Endometrium (tissue), 2 donors: ENCODE measurements around the gene STX18.
A peak's percentile ranks its signal among the peaks of the same experiment; 100 is the strongest.
"Not testable (repeated sequence)": the region's sequence is repeated elsewhere in the genome, so short reads cannot be mapped to it uniquely, and the experiment has no call there.

Experiments
- FAIRE-seq: peaks from 2 replicates; lab custom pipeline; 2012; peaks lifted over from hg19 to GRCh38; lab: Jason Lieb, UNC
- donor health status: control.
- donor health status: control.

The STX18 gene

DNA sequence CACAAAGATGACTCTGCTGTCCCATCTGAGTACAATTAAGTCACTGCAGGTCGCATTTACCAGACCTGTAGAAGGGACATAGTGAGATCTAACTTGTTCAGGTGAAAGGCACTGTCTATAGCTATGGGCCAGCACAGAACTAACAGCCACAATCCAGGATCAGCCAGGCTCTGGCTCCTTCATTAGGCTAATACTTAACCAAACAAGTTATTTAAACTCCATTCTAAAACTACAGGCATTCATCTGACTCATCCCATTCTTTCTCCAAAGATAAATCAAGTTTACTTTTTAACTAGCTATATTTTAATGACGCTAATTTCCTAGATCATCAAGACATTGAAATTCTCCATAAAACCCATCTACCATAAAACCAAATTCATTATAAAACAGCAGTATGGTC, 62.5 kb downstream of the STX18 start:
- FAIRE-seq: no peak

DNA sequence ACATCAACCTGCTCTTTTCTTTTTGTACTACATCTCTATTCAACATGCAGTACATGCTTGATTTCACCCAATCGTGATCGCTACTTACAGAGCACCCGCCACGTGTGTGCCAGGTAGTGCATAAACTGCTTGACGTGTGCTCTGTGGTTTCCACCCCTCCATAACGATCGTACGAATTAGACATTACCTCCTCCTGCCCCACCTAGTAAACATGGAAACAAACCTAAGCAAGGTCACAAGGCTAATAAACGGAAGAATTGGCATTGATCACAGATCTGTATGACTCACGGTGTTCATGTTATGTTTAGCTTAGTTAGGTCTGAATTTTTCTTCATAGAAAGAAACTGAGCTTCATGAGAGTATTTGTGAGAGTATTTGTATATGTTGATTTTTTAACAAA, 64.1 kb downstream of the STX18 start:
- FAIRE-seq: no peak

DNA sequence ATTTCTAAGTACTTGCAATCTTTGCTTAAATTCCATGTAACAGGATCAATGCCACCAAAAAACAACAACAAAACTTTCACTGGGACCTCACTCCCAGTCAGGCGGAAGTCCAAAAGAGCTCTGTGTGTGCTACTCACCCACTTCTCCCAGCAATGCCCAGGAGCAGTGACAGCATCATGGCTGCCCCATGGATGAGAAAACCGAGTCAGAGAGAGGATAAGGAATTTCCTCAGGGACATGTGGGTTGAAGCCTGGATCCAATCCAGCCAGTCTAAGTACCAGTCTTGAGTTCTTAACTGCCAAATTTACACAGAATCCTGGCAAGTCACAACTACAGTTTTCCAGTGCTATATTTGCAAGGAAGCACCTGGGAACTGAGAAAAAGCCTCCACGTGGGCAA, 64.5 kb downstream of the STX18 start:
- FAIRE-seq: no peak

DNA sequence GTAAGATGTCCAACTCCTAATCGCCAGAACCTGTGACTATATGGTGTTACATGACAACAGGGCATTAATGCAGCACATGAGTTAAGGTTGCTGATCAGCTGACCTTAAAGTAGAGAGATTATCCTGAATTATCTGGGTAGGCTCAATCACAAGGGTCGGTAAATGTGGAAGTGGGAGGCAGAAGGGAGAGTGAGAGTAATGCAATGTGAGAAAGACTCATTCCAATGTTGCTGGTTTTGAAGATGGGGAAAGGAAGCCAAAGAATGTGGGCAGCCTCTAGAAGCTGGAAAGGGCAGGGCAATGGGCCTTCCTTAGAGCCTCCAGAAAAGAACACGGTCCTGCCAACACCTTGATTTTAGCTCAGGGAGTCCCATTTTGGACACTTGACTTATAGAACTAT, 67.4 kb downstream of the STX18 start:
- FAIRE-seq: no peak

DNA sequence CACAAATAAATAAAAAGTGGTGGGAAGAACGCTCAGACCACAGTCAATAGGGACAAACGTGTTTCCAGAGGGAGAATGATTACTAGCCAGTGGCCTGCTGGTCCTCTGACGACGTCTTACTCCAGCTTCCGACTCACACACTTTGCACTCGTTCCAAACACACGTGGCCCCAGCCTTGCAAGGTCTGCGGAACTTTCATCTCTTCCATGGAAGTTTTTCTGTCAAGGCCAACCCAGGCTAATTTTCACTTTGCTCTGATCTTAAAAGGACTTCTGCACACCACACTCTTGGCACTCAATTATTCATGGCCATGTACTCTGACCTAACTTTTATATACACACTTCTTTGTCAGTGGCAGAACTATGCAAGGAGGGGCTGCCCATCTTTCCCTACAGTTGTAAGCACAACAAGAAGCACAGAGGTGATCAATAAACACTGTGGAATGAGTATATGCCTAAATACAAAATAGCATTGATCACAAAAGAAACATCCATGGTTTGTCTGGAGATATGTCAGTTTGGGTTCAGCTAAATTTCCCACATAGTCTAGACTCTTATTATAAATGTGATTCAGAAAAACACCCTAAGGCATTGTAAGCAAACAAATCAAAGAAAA, 69.4 kb downstream of the STX18 start:
- no peak for FAIRE-seq

DNA sequence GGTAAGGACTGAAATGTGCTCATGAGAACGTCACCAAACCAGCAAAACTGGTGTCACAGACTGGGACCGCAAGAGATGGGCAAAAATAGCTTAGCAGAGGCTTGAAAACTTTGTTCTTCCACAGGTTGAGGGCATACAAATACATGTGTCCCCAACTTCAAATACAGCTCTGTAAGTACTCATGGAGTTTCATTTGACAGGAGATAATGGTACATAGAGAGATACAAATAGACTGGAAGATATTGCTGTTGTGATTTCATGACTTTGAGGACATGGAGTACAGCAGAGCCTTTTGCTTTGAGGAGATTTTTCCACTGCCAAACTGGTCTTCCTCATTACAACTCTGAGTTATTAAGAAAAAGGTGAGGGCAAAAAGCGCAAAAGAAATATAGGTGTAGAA, 70.7 kb downstream of the STX18 start:
- FAIRE-seq: no peak

DNA sequence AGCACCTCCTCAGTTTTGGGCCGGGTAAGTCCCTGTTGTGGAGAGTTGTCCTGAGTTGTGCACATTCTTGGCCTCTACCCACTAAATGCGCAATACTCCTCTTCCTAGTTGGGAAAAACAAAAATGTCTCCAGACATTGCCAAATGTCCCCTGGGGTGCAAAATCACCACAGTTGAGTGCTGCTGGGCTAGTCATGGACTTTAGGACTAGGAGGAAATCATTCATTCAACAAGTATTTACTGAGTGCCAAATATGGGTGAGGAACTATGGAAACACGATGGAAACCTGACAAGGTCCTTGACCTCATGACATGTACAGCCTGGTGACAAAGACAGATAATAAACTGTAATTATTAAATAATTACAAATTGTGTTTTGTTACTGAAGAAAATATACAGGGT, 71.6 kb downstream of the STX18 start:
- FAIRE-seq: no peak

DNA sequence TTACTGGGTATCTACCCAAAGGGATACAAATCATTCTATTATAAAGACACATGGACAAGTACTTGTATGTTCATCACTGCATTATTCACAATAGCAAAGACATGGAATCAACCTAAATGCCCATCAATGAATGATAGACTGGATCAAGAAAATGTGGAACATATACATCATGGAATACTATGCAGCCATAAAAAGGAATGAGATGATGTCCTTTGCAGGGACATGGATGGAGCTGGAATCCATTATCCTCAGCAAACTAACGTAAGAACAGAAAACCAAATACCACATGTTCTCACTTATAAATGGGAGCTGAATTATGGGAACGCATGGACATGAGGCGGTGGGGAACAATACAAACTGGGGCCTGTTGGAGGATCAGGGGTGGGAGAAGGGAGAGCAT, 76.6 kb downstream of the STX18 start:
- FAIRE-seq: not testable (repeated sequence)

DNA sequence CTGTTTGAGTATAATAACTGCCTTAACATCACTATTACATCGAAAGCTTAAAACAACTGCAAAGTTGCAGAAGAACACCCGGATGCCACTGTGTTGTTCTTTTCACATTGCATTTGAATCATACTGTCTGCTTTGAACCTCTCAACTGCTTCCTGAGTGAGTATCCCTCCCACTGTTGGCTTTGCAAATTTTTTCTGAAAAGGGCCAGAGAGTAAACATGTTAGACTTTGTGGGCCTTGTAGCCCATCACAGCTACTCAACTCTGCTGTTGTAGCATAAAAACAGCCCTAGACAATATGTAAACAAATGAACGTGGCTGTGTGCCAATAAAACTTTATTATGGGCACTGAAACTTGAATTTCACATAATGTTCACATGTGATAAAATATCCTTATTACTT, 78.9 kb downstream of the STX18 start:
- peak; percentile 65 for FAIRE-seq

DNA sequence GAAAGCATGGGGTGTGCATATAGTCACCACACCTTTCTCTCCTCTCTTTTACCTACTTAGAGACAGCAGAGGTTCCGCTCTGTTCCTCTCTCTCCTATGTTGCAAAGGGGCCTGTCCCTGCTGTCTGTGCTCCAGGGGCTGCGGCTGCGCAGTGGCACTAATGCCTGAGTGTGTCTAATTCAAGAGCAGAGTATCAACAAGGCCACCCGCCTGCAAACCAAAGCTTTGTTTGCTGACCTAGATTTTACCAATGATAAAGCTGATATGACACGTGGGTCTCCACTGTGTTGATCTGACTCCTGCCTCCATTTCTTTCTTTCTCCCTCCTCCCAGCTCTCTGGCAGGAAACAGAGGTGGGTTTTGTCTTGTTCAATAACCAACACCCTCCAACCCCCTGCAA, 80.0 kb downstream of the STX18 start:
- no peak for FAIRE-seq

DNA sequence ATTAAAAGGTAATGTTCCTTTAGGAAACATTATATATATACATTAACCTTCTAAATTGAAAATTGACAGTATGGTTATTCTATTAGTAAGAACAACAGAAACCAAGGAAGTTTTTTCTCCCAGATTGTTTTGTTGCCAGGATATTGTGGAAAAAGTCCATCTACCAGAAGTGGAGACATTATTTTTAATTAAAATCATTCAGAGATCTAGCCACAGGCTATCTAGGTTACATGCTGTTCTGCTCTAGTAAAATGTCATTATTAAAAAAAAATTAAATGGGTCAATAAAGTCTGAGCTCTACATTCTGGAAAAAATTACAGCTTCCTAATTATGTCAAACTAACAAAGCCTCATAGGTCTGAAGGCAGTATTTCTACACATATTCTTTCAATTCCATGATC, 80.7 kb downstream of the STX18 start:
- no peak for FAIRE-seq

DNA sequence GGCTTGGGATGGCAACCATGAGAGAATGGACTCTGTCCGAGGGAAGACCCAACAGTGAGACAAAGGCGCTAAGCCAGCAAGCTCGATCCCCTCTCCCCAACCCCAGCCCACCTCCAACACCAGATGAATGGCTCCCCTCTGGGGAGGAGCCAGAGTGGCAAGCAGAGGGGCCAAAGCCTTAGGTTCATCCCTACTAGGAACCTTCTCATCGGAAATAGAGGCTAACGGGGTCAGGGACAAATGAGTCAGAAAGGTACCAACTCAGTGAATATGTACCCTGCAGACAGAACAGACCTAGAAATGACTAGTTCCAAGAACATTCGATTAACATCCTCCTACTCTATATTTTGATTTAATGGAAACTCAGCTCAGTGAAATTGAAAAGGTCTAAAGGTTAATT, 81.1 kb downstream of the STX18 start:
- no peak for FAIRE-seq

DNA sequence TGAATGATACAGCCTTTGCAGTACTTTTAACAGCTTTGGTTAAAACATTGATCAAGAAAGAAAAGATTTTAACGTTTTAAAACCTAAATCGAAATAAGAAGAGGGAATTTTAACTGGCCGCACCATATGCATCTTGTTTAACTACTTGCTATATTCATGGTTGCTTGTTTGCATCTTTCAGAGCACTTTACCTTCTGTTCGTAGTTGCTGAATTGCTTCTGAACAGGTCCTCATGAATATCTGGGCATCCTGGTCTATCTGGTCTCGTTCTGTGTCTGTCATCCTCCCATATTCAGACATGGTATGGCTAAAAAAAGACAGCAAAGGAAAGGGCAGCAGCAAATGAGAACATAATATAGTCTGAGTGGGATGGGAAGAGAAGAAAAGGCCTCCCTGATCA, 82.7 kb downstream of the STX18 start:
- no peak for FAIRE-seq

DNA sequence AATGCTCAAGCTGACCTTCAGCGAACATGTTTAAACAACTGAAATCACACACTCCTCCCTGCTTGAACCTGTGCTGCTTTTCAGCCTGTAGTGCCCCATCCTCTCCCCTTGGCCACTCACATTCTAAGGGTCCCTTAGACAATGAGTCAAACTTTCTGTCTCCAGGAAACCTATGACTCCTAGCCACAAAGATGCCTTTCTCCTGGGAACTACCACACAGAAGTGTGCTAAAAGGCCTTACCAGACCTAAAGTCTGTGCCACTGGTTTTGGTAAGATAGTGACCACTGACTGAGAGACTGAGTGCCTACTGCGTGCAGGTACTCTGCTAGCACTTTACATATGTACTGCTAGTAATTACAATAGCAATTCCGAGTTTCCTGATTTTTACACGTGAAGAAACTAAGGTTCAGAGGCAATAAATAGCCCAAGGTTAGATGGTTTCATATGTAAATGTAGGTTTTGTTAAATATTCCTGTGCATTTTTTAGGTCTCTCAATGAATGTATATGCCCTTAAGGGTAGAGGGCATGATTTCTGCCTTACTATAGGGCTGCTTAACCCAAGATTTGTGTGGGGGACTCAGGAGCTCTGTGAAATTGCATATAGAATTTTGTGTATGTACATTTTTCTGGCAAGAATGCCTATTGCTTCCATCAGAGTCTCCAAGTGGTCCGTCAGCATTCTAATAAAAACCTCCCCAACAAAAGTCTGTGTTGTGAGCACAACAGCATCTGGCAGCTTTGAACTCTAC, 83.9 kb downstream of the STX18 start:
- no peak for FAIRE-seq

DNA sequence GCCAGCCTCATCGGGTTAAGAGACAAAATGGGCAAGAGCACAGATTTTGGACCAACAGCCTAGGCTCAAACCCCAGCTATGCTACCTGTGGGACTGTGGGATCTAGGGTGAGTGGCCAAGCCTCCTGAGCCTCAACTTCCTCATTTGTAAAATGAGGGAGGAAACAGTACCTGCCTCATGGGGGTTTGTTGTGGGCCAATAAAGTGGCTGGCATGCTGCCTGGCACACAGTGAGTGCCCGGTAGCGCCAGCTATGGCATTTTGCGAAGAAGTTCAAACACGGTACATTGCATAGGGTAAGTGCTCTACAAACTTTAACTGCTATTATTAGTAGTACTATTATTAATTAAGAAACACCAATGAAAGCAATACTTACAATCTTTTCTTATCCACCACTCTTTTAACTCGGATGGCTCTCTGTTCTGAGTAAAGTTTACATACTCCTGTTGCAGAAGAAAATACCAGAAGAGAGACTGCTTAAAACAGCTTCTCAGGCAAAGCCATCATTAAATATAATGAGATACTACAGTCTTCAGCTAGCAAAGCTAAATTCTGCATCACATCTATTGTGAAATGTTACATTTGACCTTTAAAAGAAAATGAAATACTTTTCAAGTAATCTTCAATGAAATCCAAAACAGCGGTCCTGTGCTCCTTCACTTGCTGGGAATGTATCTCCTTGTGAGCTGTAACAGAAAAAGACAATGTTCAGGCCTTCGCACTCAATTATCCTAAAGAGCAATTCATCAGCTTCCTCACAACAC, 84.9 kb downstream of the STX18 start:
- no peak for FAIRE-seq

DNA sequence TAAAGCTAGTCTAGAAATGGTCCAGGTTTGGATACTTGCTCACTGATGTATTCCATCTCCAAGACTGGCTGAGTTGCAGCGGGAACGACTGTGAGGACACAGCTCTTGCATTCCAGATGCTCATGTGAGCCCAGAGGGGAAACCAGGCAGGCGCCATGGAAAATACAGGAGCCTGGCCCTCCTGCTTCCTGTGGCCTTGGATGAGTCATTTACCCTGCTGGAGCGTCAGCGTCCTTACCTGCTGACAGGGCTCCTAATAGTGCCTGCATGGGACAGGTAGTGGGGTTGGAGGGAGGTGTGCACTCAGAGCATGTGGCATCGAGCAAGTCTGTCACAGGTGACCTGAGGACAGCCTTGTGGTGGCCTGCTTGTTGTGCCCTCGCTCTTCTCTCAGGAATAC, 85.5 kb downstream of the STX18 start:
- FAIRE-seq: no peak

DNA sequence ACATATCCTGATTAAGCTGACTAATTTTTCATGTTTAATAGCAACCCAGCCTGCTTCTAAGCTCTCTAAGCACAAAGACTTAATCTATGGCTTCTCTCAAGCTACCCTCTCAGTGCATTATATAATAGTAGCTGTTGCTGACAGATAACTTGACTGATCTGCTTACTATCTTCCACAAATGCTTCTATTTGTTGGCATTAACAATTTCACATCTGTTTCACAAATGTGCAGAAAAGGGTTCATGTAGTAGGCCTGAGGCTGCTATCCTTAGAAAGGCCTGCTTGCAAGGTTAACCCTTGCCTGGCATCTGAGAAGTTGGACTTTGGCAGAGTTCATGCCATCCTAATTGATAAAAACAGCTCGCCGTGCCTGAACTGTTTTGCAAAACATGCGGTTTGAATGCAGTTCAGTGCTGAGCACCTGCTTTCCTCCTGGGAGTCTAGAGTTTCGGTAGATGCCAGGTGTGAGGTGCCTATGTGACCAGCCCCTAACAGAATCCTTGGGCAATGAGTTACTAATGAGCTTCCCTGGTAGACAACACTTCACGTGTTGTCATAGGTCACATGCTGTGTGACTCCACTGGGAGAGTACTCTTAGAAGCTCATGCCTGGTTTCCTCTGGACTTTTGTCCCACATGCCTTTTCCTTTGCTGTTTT, 86.5 kb downstream of the STX18 start:
- FAIRE-seq: no peak

DNA sequence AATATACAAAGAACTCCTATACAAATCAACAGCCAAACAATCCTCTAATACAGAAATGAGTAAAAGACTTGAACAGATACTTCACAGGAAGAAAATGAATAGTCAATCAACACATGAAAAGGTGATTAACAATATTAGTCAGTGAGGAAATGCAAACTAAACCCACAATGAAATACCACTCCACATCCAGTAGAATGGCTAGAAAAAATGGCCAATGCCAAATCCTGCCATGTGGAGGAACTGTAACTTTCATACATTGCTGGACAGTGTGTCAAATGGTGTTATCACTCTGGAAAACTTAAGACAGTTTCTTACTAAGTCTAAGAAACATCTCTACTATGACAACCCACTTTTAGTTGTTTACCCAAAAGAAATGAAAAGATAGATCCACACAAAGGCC, 95.4 kb downstream of the STX18 start:
- no peak for FAIRE-seq

DNA sequence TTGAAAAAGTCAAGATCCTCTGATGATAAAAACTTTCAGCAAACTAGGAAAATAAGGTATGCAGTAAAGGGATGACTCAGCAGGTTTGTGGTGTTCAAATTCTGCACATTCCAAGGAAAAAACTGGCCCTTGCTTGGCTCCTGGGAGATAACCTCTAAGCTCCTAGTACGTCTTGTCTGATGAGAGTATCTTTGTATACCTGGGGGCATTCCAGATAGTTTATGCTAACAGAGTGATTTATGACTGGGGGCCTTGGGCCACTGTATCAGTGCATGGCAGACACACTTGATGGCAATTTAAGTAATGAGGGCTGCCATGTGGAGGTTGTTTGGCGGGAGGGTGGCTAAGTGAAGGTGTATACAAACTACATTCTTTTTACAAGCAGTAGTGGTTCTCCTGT, 98.0 kb downstream of the STX18 start:
- FAIRE-seq: no peak

DNA sequence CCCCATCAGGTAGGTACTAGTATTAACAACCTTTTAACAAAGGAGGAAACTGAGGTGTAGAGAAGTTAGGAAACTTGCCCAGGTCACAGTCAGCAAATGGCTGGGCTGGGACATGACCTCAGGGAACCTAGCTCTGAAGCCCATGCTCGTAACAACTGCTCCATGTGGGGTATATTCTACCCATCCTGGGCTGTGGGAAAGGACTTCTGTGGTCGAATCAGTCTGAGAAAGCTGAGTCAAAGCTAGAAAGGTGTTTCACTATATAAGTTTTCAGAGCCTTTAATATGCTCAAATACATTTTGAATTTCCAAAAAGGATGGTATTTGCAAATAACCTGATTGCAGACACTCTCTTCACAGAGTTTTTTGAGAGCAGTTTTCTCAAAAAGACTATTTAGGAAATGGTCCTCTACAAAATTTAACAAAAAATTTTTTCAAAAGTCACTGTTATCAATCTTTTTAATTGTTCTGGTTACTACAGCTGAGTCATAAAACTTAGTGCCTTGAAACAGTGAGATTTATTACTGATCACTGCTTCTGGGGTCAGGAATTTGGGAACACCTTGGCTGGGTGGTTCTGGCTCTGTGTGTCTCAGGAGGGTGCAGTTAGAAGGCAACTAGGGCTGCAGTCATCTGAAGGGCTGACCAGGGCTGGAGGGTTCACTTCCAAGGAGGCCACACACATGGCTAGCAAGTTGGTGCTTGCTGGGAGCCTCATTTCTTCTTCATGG, 101.4 kb downstream of the STX18 start:
- no peak for FAIRE-seq

DNA sequence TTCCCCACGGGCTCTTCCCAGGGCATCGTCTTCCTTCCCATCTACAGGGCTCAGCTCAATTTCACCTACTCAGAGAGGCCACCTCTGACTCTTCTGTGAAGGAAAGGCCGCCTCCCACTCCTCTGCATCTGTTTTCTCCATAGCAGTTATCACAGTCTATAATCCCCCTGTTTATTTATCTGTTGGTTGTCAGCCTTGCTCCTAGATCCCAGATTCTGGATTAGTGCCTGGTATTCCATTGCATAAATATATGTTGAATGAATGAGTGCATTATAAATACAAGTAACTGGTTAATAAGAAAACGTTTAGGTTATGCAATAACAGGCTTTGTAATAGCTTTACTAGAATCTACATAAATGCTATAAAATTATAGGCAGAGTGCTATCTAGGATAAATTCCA, 102.1 kb downstream of the STX18 start:
- FAIRE-seq: no peak

DNA sequence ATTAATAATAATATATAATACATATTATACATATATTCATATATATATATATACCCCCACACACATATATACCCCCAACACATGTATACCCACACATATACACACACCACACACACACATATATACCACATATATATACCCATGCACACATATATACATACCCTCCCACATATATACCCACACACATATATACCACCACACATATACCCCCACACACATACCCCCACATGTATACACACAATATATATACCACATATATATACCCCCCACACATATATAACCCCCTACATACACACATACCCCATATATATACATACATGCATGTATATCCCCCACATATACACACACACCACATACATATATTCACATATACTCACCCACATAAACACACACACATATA, 103.0 kb downstream of the STX18 start:
- no peak for FAIRE-seq
